Measurements from ENCODE around the gene MRPL52.

- TF ChIP-seq CTCF (IDR thresholded peaks at IDR 0.05) (no peak), EZH2 (IDR thresholded peaks at IDR 0.05) (no peak), EZH2phosphoT487 (IDR thresholded peaks at IDR 0.05) (no peak)
Observed at GRCh38 chr14:22843123-22843925, 13.6 kb downstream of the MRPL52 start.
